Medulla oblongata (tissue), 1 donor: ENCODE results near the gene PTPRD.

Experiments
- DNase-seq: peaks from one replicate; pipeline ENCODE4 v3.0.0-alpha.2; 2015; ENCODE audit errors: extremely low spot score

PTPRD gene

GRCh38 chr9:8338767-8339510, 2273.9 kb downstream of the PTPRD start:
- no peak for DNase-seq

DNA sequence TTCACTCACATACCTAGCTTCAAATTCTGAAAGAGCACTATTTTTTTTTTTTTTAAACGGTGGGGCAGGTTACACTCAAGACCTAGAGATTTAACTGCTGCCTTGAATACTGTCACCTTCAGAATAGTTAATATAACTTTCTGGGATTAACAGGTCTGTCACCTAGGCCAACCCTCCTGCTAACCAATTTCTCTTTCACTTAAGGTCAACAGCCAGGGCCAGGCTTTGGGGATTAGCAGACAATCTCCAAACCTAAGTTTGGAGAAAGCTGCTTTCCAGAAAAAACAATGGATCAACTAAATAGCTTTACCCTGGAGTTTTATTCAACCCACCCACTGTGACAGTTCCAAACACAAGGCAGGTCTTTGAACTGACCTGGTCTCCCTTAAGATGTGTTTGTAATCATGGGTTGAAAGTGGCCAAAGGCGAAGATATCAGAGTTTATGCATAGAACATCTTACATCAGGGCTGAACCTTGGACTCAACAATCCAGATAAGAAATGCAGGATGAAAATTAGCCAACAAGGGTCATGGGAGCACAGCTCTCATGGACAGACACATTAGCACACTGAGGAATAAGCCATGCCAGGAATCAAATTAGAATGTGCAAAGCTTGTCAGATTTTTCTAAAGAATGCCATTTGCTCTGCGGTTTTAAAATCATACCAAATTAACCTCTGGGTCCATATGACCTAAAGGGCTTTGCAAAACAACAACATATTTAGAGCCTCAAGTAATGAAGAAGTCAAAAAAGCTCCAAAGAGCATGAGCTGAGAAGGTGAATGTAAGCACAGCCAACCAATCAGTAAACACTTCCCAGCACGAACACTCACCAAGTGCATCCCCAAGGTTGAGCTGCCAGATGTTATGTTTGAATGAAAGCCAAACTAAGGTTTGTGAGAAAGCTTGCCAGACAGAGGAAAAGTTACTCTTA, 2274.7 kb downstream of the PTPRD start:
- no peak for DNase-seq

DNA sequence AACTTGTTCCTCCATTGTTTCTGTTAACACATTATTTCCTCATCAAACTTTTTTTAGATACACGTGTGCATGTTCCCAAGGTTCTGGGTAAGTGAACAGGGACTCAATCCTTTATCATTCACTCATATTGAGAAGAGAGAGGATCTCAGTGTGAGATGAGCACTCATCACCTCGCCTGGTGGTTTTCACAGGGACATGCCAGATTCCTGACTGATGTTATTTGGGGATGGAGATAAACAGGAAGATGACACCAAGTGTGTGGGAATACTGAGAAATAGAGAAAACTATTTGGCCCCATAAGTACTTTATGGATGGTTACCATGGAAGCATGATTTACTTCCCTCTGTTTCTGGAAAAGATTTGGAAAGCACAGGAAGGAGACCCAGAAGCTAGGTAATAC, 2279.9 kb downstream of the PTPRD start:
- no peak for DNase-seq

- DNase-seq: no peak
Observed at GRCh38 chr9:8332331-8332650, 2280.5 kb downstream of the PTPRD start.

GRCh38 chr9:8331507-8332330, 2281.1 kb downstream of the PTPRD start:
- DNase-seq: no peak

DNA sequence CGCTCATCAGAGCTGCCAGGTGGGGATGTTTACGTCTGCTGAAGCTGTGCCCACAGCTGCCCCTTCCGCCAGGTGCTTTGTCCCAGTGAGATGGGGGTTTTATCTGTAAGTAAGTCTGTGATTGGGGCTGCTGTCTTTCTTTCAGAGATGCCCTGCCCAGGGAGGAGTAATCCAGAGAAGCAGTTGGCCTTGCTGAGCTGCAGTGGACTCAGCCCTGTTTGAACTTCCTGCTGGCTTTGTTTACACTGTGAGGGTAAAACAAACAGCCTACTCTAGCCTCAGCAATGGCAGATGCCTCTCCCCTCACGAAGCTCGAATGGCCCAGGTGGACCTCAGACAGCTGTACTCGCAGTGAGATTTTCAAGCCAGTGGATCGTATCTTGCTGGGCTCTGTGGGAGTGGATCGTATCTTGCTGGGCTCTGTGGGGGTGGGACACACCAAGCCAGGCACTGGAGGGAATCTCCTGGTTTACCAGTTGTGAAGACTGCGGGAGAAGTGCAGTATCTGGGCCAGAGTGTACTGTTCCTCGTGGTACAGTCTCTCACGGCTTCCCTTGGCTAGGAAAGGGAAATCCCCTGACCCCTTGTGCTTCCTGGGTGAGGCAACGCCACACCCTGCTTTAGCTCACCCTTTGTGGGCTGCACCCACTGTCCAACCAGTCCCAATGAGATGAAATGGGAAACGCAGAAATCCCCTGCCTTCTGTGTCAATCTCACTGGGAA, 2283.1 kb downstream of the PTPRD start:
- DNase-seq: no peak

- DNase-seq: no peak
Observed at GRCh38 chr9:8315211-8315610, 2297.6 kb downstream of the PTPRD start.

GRCh38 chr9:8309258-8309657, 2303.5 kb downstream of the PTPRD start:
- no peak for DNase-seq

GRCh38 chr9:8304720-8305119, 2308.1 kb downstream of the PTPRD start:
- no peak for DNase-seq

GRCh38 chr9:8301296-8301695, 2311.5 kb downstream of the PTPRD start:
- no peak for DNase-seq

DNA sequence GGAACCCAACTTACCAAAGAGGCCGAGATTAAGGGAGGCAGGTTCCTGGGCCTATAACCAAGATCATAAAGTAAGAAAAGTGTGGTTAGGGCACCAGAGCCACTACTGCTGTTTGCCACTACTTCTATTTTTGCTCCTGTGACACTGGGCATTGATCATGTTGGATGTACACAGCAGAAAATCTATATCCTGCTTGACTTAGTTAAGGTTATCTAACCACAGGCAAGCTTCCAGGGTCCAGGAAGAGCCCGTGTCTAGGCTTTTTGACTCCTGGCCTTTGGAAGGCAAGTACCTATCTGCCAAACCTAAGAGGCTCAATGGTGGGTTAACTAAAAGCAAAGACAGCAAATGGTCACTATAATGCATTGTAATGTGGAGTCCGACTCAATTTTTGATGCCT, 2315.8 kb downstream of the PTPRD start:
- DNase-seq: no peak

DNA sequence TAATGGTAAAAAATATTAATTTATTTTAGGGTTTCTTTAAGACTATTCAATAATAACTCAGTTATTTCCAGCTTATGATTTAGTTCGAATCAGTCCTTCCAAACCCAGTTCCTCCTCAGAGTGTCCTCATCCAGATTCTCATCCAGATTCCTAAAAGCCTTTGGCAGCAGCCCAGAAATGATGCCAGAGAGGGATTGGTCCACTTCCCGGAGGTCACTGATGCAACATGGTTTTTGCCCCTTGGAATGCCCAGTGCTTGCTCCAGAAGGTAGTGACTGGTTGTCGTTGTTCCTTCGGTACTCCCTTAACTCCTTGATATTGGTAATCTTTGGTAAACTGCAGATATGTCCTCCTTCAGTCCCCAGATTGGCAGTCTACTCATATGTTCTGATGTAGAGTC, 2320.1 kb downstream of the PTPRD start:
- peak; percentile 10 for DNase-seq

- DNase-seq: no peak
Observed at GRCh38 chr9:8289681-8290080, 2323.1 kb downstream of the PTPRD start.

DNA sequence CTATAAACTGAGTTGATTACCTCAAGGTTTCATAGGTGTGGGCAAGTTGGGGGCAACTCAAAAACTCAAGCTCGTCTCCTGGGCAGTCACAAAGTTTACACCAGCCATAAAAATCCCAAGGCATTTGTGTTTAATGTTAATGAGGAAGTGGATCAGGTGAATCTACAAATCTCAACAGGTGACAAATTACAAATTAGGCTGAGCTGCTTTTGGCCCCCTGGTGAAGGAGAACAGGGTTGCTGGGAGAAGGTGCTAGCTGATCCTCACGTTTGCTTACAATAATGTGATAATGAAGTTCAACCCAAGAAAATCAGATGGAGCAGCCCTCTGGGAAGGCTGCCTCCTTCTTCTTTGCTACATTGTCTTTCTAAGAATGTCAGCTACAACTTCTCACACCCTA, 2324.8 kb downstream of the PTPRD start:
- DNase-seq: no peak

- DNase-seq: no peak
Observed at GRCh38 chr9:8287501-8287900, 2325.3 kb downstream of the PTPRD start.

GRCh38 chr9:8284884-8285283, 2327.9 kb downstream of the PTPRD start:
- no peak for DNase-seq

- no peak for DNase-seq
Observed at GRCh38 chr9:8282535-8282934, 2330.3 kb downstream of the PTPRD start.

DNA sequence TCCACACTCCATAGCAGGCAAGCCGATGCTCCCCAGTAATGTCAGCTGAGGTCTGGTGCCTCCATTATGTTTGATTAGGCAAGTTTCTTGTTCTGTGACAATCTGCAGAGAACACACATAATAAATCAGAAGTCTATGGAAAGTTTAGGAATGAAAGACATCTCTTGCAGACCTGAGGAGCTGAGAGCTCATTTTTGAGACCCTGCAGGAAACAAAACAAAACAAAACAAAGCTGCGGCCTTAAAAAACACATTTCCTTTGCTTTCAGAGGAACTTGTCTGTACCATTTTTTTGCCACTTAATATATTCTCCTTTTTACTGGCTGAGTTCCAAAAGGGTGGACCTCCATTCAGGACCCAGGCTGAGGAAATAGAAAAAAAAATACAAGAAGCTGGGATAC, 2332.0 kb downstream of the PTPRD start:
- no peak for DNase-seq

- no peak for DNase-seq
Observed at GRCh38 chr9:8278048-8278447, 2334.8 kb downstream of the PTPRD start.

GRCh38 chr9:8270235-8270634, 2342.6 kb downstream of the PTPRD start:
- no peak for DNase-seq

DNA sequence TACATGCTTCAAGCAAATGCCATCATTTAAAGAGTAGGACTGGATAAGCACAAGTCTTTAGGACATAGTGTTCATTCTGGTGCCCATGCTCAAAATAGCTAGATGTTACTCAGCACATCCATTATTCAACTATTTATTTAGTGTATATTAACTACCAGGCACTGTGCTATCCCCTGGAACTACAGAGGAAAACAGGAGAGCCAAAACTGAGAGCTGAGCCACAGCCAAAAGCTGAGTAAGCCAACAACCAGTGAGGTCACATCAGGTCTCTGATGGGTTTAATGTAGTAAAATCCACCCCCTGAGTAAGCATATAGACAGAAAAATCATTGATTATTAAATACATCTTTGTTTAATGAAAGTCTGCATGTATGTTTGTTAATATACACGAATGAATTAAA, 2343.9 kb downstream of the PTPRD start:
- DNase-seq: no peak
